AG04449 (cell line): ENCODE data around the gene CNIH2.

Experiments used
- CTCF ChIA-PET: fragments of 350-600 bp; formaldehyde crosslinking; extraction: SDS; loops from one replicate; lab custom pipeline; 2021; ENCODE audit warnings: antibody characterized with exemption; lab: Yijun Ruan, JAX
- POLR2A ChIA-PET: fragments of 400-600, 350-600 bp; formaldehyde crosslinking; extraction: SDS; loops from one replicate; lab custom pipeline; 2020; ENCODE audit warnings: antibody characterized with exemption, inconsistent platforms; lab: Yijun Ruan, JAX
- DNase-seq: peaks from one replicate; pipeline ENCODE4 v3.0.0-alpha.2; 2010; ENCODE audit warnings: low read depth, low spot score
- H3K4me3 ChIP-seq: 2 replicates; pipeline ENCODE4 v1.5.1; 2011; ENCODE audit warnings: low read depth, mild to moderate bottlenecking, control low read depth, low read length
- CTCF ChIP-seq: IDR thresholded peaks from one replicate; pipeline ENCODE4 v1.5.1; 2011; ENCODE audit warnings: mild to moderate bottlenecking, moderate library complexity, low read length, control low read depth, inconsistent platforms; ENCODE audit not compliant: insufficient read depth; ENCODE audit errors: missing control alignments

CNIH2 gene

GRCh38 chr11:66232769-66233168 lies 45.2 kb upstream of the CNIH2 start:
- ChIA-PET CTCF (interaction anchor here (10.2 kb wide), 1 partner anchor 11 kb away, joined by 130 read pairs; no protein-coding TSS in a partner anchor), POLR2A (no interaction called here)
- no peak for TF ChIP-seq CTCF
- DNase-seq, result no peak
- no peak overlapping the region for H3K4me3 ChIP-seq

GRCh38 chr11:66233301-66233700 lies 44.7 kb upstream of the CNIH2 start:
- DNase-seq, result no peak
- no peak for TF ChIP-seq CTCF
- H3K4me3 ChIP-seq, result no peak overlapping the region
- ChIA-PET CTCF (interaction anchor here (1.3 to 10.2 kb wide), 2 partner anchors 12 to 48 kb away, joined by 3 to 130 read pairs; no protein-coding TSS in a partner anchor), POLR2A (no interaction called here)

GRCh38 chr11:66235141-66235540 lies 42.8 kb upstream of the CNIH2 start:
- CTCF ChIA-PET, result interaction anchor here (1.1 to 10.2 kb wide), 3 partner anchors 9 to 168 kb away, joined by 3 to 130 read pairs (median 3); no protein-coding TSS in a partner anchor
- no peak for DNase-seq
- POLR2A ChIA-PET, result no interaction called here
- no peak for TF ChIP-seq CTCF
- H3K4me3 ChIP-seq, result no peak overlapping the region

GRCh38 chr11:66237867-66238266 lies 40.1 kb upstream of the CNIH2 start:
- ChIA-PET CTCF (interaction anchor here (1.0 to 10.2 kb wide), 6 partner anchors 10 to 170 kb away, joined by 3 to 130 read pairs (median 4); no protein-coding TSS in a partner anchor), POLR2A (no interaction called here)
- H3K4me3 ChIP-seq, result no peak overlapping the region
- TF ChIP-seq CTCF, result no peak
- no peak for DNase-seq

GRCh38 chr11:66238786-66239413 lies 39.1 kb upstream of the CNIH2 start:
- CTCF ChIA-PET, result interaction anchor here (0.9 to 10.2 kb wide), 6 partner anchors 11 to 171 kb away, joined by 3 to 130 read pairs (median 4); no protein-coding TSS in a partner anchor
- DNase-seq, result no peak
- POLR2A ChIA-PET, result interaction anchor here (0.6 kb wide), 1 partner anchor 112 kb away, joined by 3 read pairs; no protein-coding TSS in a partner anchor
- TF ChIP-seq CTCF, result no peak
- H3K4me3 ChIP-seq, result no peak overlapping the region

- POLR2A ChIA-PET, result no interaction called here
- TF ChIP-seq CTCF, result no peak
- H3K4me3 ChIP-seq, result no peak overlapping the region
- DNase-seq, result no peak
- CTCF ChIA-PET, result interaction anchor here (0.9 to 10.2 kb wide), 3 partner anchors 18 to 171 kb away, joined by 3 to 130 read pairs (median 4); no protein-coding TSS in a partner anchor
Observed at GRCh38 chr11:66239511-66239910, 38.5 kb upstream of the CNIH2 start.
